Activated T-helper 1 cell treated with anti-CD3 and anti-CD28 coated beads, Interleukin-2, amount 50 U/mL, for 16 hours (primary cell): Measurements from ENCODE around the gene TNFRSF13B.
A peak's percentile ranks its signal among the peaks of the same experiment; 100 is the strongest.
"Not testable (repeated sequence)": the region's sequence is repeated elsewhere in the genome, so short reads cannot be mapped to it uniquely, and the experiment has no call there.

Experiments
- DNase-seq, 2 donors: peaks; one replicate each; pipeline ENCODE4 v3.0.0-alpha.2; 2020; ENCODE audit warnings: low read depth in 1 of 2, low spot score in 1 of 2

TNFRSF13B gene

GRCh38 chr17:17004997-17005614, 33.2 kb upstream of the TNFRSF13B start:
- DNase-seq: not testable (repeated sequence)

- no peak for DNase-seq
Measured at GRCh38 chr17:17004251-17004996, 32.5 kb upstream of the TNFRSF13B start.

- not testable (repeated sequence) for DNase-seq
Measured at GRCh38 chr17:17002731-17003715, 31.1 kb upstream of the TNFRSF13B start.

- DNase-seq: peak; percentile 63
Measured at GRCh38 chr17:17001874-17002520, 30.1 kb upstream of the TNFRSF13B start.

- DNase-seq: no peak
Measured at GRCh38 chr17:17001076-17001777, 29.3 kb upstream of the TNFRSF13B start.

- DNase-seq: no peak
Measured at GRCh38 chr17:16999931-17000625, 28.2 kb upstream of the TNFRSF13B start.

GRCh38 chr17:16997514-16998429, 25.9 kb upstream of the TNFRSF13B start:
- peak in 1 of 2 donors; percentile 58 for DNase-seq

GRCh38 chr17:16996726-16997125, 24.8 kb upstream of the TNFRSF13B start:
- DNase-seq: not testable (repeated sequence)

GRCh38 chr17:16995930-16996329, 24.0 kb upstream of the TNFRSF13B start:
- no peak for DNase-seq

- no peak for DNase-seq
Measured at GRCh38 chr17:16994631-16995030, 22.7 kb upstream of the TNFRSF13B start.

- DNase-seq: peak; percentile 64 to 74
Measured at GRCh38 chr17:16991349-16992009, 19.6 kb upstream of the TNFRSF13B start.

- no peak for DNase-seq
Measured at GRCh38 chr17:16989953-16990860, 18.3 kb upstream of the TNFRSF13B start.

- DNase-seq: no peak
Measured at GRCh38 chr17:16989230-16989952, 17.5 kb upstream of the TNFRSF13B start.

- no peak for DNase-seq
Measured at GRCh38 chr17:16988749-16989229, 16.9 kb upstream of the TNFRSF13B start.

GRCh38 chr17:16987830-16988601, 16.1 kb upstream of the TNFRSF13B start:
- DNase-seq: peak; percentile 25 to 30
